AG10803 (cell line): ENCODE measurements around the gene UGT2B15.
"Not testable (repeated sequence)": the region's sequence is repeated elsewhere in the genome, so short reads cannot be mapped to it uniquely, and the experiment has no call there.

Experiments used
- DNase-seq: peaks from one replicate; pipeline ENCODE4 v3.0.0; 2010; ENCODE audit warnings: low read depth
- H3K4me3 ChIP-seq: 2 replicates; pipeline ENCODE4 v1.5.1; 2011; ENCODE audit warnings: mild to moderate bottlenecking, low read length, control low read depth
- TF ChIP-seq, protein P1 (sequence below): conservative IDR thresholded peaks from 2 replicates; pipeline ENCODE4 v1.5.1; 2011; ENCODE audit warnings: mild to moderate bottlenecking, low read length, control low read depth, inconsistent platforms

UGT2B15 gene

GRCh38 chr4:68658672-68659071 lies 11.8 kb downstream of the UGT2B15 start:
- TF ChIP-seq, protein P1, sequence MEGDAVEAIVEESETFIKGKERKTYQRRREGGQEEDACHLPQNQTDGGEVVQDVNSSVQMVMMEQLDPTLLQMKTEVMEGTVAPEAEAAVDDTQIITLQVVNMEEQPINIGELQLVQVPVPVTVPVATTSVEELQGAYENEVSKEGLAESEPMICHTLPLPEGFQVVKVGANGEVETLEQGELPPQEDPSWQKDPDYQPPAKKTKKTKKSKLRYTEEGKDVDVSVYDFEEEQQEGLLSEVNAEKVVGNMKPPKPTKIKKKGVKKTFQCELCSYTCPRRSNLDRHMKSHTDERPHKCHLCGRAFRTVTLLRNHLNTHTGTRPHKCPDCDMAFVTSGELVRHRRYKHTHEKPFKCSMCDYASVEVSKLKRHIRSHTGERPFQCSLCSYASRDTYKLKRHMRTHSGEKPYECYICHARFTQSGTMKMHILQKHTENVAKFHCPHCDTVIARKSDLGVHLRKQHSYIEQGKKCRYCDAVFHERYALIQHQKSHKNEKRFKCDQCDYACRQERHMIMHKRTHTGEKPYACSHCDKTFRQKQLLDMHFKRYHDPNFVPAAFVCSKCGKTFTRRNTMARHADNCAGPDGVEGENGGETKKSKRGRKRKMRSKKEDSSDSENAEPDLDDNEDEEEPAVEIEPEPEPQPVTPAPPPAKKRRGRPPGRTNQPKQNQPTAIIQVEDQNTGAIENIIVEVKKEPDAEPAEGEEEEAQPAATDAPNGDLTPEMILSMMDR, result no peak
- H3K4me3 ChIP-seq, result no peak overlapping the region
- DNase-seq, result no peak

DNA sequence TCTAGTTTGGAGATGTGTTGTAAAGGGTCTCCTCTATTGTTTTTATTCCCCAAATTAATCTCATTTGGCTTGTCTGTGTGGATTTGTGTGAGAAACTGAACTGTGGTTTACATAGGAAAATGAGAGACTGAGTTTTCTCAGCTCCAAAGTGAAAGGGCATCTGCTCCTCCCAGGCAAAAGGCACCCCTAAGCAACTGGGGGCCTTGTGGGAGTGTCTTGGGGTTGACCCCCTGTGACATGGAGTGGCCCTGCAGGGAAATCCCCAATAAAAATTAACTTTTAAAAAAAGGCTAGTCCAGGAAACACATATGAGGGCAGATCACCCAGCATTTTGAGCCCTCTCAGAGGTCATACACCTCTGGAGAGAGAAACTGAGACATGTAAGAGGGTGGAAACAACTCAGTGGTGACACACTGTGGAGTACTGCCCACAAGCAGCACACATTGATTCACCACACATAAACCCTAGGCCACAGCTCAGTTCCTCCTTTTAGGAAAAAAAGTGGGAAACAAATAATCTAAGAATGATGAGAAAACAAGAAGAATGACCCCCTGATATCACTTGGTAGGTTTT lies 13.3 kb downstream of the UGT2B15 start:
- not testable (repeated sequence) for H3K4me3 ChIP-seq, DNase-seq

DNA sequence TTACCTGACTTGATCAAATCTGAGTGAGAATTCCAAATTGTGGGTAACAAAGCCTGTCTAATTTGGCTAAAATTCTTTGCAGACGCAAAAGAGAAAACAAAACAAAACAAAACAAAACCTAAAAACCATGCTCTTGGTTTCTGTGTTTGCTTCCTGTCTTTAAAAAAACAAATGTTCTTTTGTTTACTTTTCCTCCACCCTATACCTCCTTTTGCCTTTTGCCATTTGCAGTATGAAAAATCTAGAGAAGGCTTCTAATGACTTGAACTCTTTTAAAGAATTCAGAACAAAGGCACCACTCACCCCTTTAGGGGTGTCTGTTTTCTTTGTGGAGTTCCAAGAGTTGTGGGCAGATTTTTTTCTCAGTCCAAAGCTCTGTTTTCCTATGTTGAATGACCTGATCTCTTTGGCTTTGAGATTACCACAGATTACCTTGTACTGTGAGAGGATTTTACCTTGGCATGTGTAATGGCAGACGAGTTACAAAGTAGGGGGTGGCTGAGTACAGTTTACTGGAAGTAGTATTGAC lies 13.9 kb downstream of the UGT2B15 start:
- H3K4me3 ChIP-seq, DNase-seq: not testable (repeated sequence)

DNA sequence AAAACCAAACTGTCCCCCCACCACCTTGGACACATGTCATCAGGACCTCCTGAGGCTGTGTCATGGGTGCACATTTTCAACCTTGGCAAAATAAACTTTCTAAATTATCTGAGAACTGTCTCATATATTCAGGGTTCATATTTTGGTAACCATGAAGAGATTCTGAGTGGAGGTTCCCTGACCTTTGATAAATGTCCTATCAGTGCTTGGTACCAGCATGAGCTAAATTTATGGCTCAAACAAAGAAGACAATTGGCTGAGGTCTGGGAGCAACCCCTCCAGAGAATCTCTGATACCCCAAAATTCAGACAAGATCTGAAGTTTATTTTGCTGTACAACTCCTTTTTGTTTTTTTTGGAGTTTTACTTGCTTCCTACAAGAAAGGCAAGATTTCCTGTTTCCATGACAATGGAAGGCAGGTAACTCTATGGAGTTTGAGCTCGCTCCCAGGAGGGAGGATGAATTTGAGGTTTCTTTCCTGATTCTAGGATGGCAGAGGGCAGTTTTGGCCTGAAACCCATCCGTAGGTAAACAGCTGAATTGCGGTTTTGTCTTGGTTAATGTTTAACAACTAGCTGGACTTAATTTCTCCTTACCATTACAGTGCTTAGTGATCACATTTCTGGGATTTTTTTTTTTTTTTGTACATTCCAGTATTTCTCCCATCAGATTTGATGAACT lies 14.5 kb downstream of the UGT2B15 start:
- DNase-seq, result no peak
- TF ChIP-seq, protein P1, result no peak
- H3K4me3 ChIP-seq, result no peak overlapping the region

DNA sequence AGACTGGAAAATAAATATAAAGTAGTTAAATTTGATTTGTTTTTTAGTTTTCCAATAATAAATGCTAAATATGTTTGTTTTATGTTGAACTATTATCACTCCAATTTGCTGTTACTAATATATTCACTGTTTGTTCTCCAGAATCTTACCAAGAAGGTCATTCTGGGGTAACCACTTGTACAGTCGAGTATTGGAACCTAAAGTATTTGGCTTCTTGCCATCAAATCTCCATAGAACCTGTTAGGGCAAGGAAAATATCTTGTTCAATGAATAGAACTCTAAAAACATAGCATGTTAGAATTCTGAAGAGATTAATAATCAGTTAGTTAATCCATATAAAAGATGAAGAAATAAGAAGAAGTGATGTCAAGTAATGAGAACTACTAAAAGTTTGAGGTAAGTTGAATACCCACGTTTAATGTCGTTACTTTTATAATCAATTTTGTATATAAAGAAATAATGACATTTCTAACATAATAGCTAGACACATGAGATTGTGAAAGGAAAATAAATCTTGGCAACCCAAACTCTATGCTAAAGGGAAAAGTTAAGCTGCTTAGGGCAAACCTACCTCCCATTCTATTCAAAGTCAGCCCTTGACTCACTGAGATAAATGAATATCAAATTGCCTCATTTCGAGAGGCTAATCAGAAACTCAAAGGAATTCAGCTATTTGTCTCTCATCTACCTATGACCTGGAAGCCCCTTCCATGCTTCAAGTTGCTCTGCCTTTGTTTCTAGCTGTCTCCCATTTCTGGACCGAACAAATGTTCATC lies 15.3 kb downstream of the UGT2B15 start:
- TF ChIP-seq, protein P1, result no peak
- H3K4me3 ChIP-seq, result no peak overlapping the region
- DNase-seq, result no peak

DNA sequence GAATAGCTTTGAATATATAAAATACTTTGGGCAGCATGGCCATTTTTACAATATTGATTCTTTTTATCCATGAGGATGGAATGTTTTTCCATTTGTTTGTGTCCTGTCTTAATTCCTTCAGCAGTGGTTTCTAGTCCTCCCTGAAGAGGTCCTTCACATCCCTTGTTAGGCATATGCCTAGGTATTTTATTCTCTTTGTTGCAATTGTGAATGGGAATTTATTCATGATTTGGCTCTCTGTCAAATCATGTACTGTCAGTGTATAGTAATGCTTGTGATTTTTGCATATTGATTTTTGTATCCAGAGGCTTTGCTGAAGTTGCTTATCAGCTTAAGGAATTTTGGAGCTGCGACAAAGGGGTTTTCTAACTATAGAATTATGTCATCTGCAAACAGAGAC lies 18.5 kb downstream of the UGT2B15 start:
- no peak for DNase-seq
- TF ChIP-seq, protein P1, result no peak

DNA sequence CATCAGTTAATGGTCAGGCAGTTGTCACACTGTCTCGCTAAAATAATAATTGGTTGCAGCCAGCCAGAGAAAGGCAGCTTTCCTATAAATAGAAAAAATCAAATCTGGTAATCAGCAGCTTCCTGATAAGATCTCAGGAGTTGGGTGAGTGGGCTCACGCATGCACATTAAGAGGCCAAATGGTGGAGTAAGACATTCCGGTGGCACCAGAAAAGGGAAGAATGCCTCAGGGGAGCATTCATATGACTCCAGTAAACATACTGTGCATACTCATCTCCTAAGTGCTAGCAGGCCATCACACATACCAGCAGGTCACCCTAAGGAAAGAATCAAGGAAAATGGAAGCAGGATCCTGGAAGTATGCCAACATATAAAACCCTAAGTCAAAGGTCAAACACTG lies 40.1 kb downstream of the UGT2B15 start:
- TF ChIP-seq, protein P1, result no peak
- no peak overlapping the region for H3K4me3 ChIP-seq
- DNase-seq, result no peak

More for the DNA sequence above, 18.5 kb downstream of the UGT2B15 start:
- no peak overlapping the region for H3K4me3 ChIP-seq

GRCh38 chr4:68622731-68623130 lies 47.7 kb downstream of the UGT2B15 start:
- H3K4me3 ChIP-seq, DNase-seq: not testable (repeated sequence)
